Suprapubic skin (tissue), 4 donors: ENCODE data around the gene CMBL. TPM values are rescaled to one million over a fixed set of nuclear protein-coding genes. Genes with fewer than 3 reads are reported as not detected.

Experiments used
- DNase-seq, 2 donors: peaks; one replicate each; pipeline ENCODE4 v3.0.0-alpha.2; 2019; ENCODE audit warnings: low spot score in 2 of 2
- H3K27ac ChIP-seq: fragments of 200-600 bp; sonication (generic); one replicate; pipeline ENCODE4 v1.5.1; 2019
- H3K27me3 ChIP-seq: fragments of 200-600 bp; sonication (generic); one replicate; pipeline ENCODE4 v1.5.1; 2019
- H3K36me3 ChIP-seq: fragments of 200-600 bp; sonication (generic); one replicate; pipeline ENCODE4 v1.5.1; 2019
- H3K4me1 ChIP-seq: fragments of 200-600 bp; sonication (generic); one replicate; pipeline ENCODE4 v1.5.1; 2019
- H3K4me3 ChIP-seq: fragments of 200-600 bp; sonication (generic); one replicate; pipeline ENCODE4 v1.5.1; 2019; ENCODE audit warnings: mild to moderate bottlenecking
- H3K9me3 ChIP-seq: fragments of 200-600 bp; sonication (generic); one replicate; pipeline ENCODE4 v1.5.1; 2019
- CTCF ChIP-seq, 2 donors: fragments of 200-600 bp in 1 of 2; fragments of 450-650 bp in 1 of 2; sonication (generic) in 1 of 2; IDR thresholded peaks; one replicate each; pipeline ENCODE4 v1.5.1; 2016 to 2019; ENCODE audit warnings: antibody characterized with exemption in 2 of 2, mild to moderate bottlenecking in 1 of 2, moderate library complexity in 1 of 2
- EP300 ChIP-seq: sonication (generic); formaldehyde crosslinking; IDR thresholded peaks from one replicate; pipeline ENCODE4 v1.6.1; 2017; ENCODE audit warnings: antibody characterized with exemption
- POLR2A ChIP-seq, 2 donors: fragments of 450-650 bp; IDR thresholded peaks; one replicate each; pipeline ENCODE4 v1.6.1; 2017; ENCODE audit warnings: antibody characterized with exemption in 2 of 2, mild to moderate bottlenecking in 2 of 2, moderate library complexity in 2 of 2
- POLR2AphosphoS5 ChIP-seq, 3 donors: sonication (generic); formaldehyde crosslinking; IDR thresholded peaks; one replicate each; pipeline ENCODE4 v1.6.1; 2017; ENCODE audit warnings: antibody characterized with exemption in 3 of 3
- WGBS: methylation state at CpG from one replicate; pipeline ENCODE4 v1.1.5; 2018; 5-methylcytosine and 5-hydroxymethylcytosine counted together
- total RNA-seq, 4 donors: library from RNA; depleted of rRNA; stranded (reverse); fragments of >200 nt; gene quantifications; one replicate each; pipeline ENCODE4 v1.1.0, GENCODE V29; 2016

Gene CMBL
- total RNA-seq, 4 donors from 2014 or later = 0.93 to 4.8 (median 2.7) TPM

GRCh38 chr5:10301266-10301665 lies 6.4 kb downstream of the CMBL start:
- no peaks in the 10 kb centered on the region for H3K36me3 ChIP-seq
- 61% methylated on average over 7 of the region's 7 CpGs for WGBS
- peaks cover 6% of the 10 kb centered on the region for H3K4me1 ChIP-seq
- no peak for DNase-seq
- TF ChIP-seq POLR2AphosphoS5 (IDR thresholded peaks at IDR 0.05) (no peak), EP300 (no peak), POLR2A (IDR thresholded peaks at IDR 0.05) (no peak), CTCF (IDR thresholded peaks at IDR 0.05) (no peak)
- H3K27me3 ChIP-seq = no peaks in the 10 kb centered on the region
- no peaks in the 10 kb centered on the region for H3K9me3 ChIP-seq
- no peak overlapping the region for H3K27ac ChIP-seq
- H3K4me3 ChIP-seq = no peak overlapping the region

- peaks cover 6% of the 10 kb centered on the region for H3K4me1 ChIP-seq
- DNase-seq = no peak
- WGBS = 92% methylated on average over 5 of the region's 5 CpGs
- no peak overlapping the region for H3K4me3 ChIP-seq
- TF ChIP-seq POLR2AphosphoS5 (IDR thresholded peaks at IDR 0.05) = no peak
- no peak for TF ChIP-seq POLR2A (IDR thresholded peaks at IDR 0.05)
- no peak for TF ChIP-seq EP300
- no peaks in the 10 kb centered on the region for H3K9me3 ChIP-seq
- H3K27me3 ChIP-seq = no peaks in the 10 kb centered on the region
- no peaks in the 10 kb centered on the region for H3K36me3 ChIP-seq
- H3K27ac ChIP-seq = no peak overlapping the region
Observed at GRCh38 chr5:10300246-10300645, 7.5 kb downstream of the CMBL start.

- 87% methylated on average over 14 of the region's 14 CpGs for WGBS
Observed at GRCh38 chr5:10297646-10298204, 10.0 kb downstream of the CMBL start.

GRCh38 chr5:10295619-10296326 lies 11.9 kb downstream of the CMBL start:
- H3K9me3 ChIP-seq = no peaks in the 10 kb centered on the region
- TF ChIP-seq CTCF (IDR thresholded peaks at IDR 0.05) (no peak), POLR2A (IDR thresholded peaks at IDR 0.05) (no peak), POLR2AphosphoS5 (IDR thresholded peaks at IDR 0.05) (no peak), EP300 (no peak)
- no peaks in the 10 kb centered on the region for H3K27me3 ChIP-seq
- no peak overlapping the region for H3K4me3 ChIP-seq
- H3K36me3 ChIP-seq = no peaks in the 10 kb centered on the region
- H3K27ac ChIP-seq = no peak overlapping the region
- no peaks in the 10 kb centered on the region for H3K4me1 ChIP-seq
- DNase-seq = no peak
- WGBS = 88% methylated on average over 8 of the region's 8 CpGs

More at GRCh38 chr5:10297646-10298204, 10.0 kb downstream of the CMBL start:
- DNase-seq = peak in 1 of 2 donors; percentile 44
- Histone ChIP-seq H3K9me3 (no peaks in the 10 kb centered on the region), H3K4me1 (peaks cover 6% of the 10 kb centered on the region), H3K4me3 (no peak overlapping the region), H3K27me3 (no peaks in the 10 kb centered on the region), H3K36me3 (no peaks in the 10 kb centered on the region), H3K27ac (no peak overlapping the region)
- TF ChIP-seq CTCF (IDR thresholded peaks at IDR 0.05) (no peak), POLR2AphosphoS5 (IDR thresholded peaks at IDR 0.05) (no peak), POLR2A (IDR thresholded peaks at IDR 0.05) (no peak), EP300 (no peak)

- TF ChIP-seq POLR2A (IDR thresholded peaks at IDR 0.05) (no peak), CTCF (IDR thresholded peaks at IDR 0.05) (no peak), POLR2AphosphoS5 (IDR thresholded peaks at IDR 0.05) (no peak), EP300 (no peak)
- H3K4me1 ChIP-seq = peaks cover under 1% of the 10 kb centered on the region
- no peak overlapping the region for H3K27ac ChIP-seq
- H3K4me3 ChIP-seq = no peak overlapping the region
- no peak for DNase-seq
- WGBS = 93% methylated on average over 3 of the region's 3 CpGs
- H3K27me3 ChIP-seq = no peaks in the 10 kb centered on the region
- H3K36me3 ChIP-seq = no peaks in the 10 kb centered on the region
- no peaks in the 10 kb centered on the region for H3K9me3 ChIP-seq
Observed at GRCh38 chr5:10293907-10294662, 13.6 kb downstream of the CMBL start.
